HG03097 (cell line): Measurements from ENCODE around the gene GPBP1L1.
"Not testable (repeated sequence)": the region's sequence is repeated elsewhere in the genome, so short reads cannot be mapped to it uniquely, and the experiment has no call there.

ENCODE experiments used
- ATAC-seq: cut with Tn5 transposase; IDR thresholded peaks from one replicate; pipeline ENCODE4 v1.9.1; 2021; ENCODE audit not compliant: unreplicated experiment, low FRiP score

The GPBP1L1 gene

GRCh38 chr1:45686288-45687013 lies at the start of gene GPBP1L1:
GPBP1L1 (minus strand) TSS chr1:45686533; CDS start chr1:45659087, 27,446 bp downstream.
- ATAC-seq = peak; percentile 59

- no peak for ATAC-seq
These were observed 44.5 kb upstream of the GPBP1L1 start for GRCh38 chr1:45730780-45731319.

- no peak for ATAC-seq
These were observed 43.9 kb upstream of the GPBP1L1 start for GRCh38 chr1:45730075-45730779.

- not testable (repeated sequence) for ATAC-seq
These were observed 39.7 kb upstream of the GPBP1L1 start for GRCh38 chr1:45726007-45726406.

- ATAC-seq = no peak
These were observed 37.1 kb upstream of the GPBP1L1 start for GRCh38 chr1:45723248-45723930.

- ATAC-seq = no peak
These were observed 36.5 kb upstream of the GPBP1L1 start for GRCh38 chr1:45722809-45723208.

- no peak for ATAC-seq
These were observed 34.9 kb upstream of the GPBP1L1 start for GRCh38 chr1:45721207-45721606.

- ATAC-seq = no peak
These were observed 32.0 kb upstream of the GPBP1L1 start for GRCh38 chr1:45718289-45718688.

- not testable (repeated sequence) for ATAC-seq
These were observed 31.1 kb upstream of the GPBP1L1 start for GRCh38 chr1:45717386-45717785.

- no peak for ATAC-seq
These were observed 30.4 kb upstream of the GPBP1L1 start for GRCh38 chr1:45716700-45717099.

GRCh38 chr1:45713711-45714110 lies 27.4 kb upstream of the GPBP1L1 start:
- ATAC-seq = no peak

GRCh38 chr1:45704637-45705036 lies 18.3 kb upstream of the GPBP1L1 start:
- ATAC-seq = no peak

- no peak for ATAC-seq
These were observed 8.5 kb upstream of the GPBP1L1 start for GRCh38 chr1:45694823-45695222.

- ATAC-seq = not testable (repeated sequence)
These were observed 7.5 kb upstream of the GPBP1L1 start for GRCh38 chr1:45693811-45694210.

- no peak for ATAC-seq
These were observed 1.7 kb upstream of the GPBP1L1 start, which contains the start of gene TMEM69 for GRCh38 chr1:45687754-45688740. TMEM69 (plus strand) TSS chr1:45688181; CDS start chr1:45691069, 2,888 bp downstream.

GRCh38 chr1:45687014-45687753 lies 851 bp upstream of the GPBP1L1 start:
- peak; percentile 79 for ATAC-seq

GRCh38 chr1:45686015-45686287 lies 382 bp downstream of the GPBP1L1 start:
- peak; percentile 12 for ATAC-seq

- ATAC-seq = no peak
These were observed 872 bp downstream of the GPBP1L1 start for GRCh38 chr1:45685308-45686014.

- no peak for ATAC-seq
These were observed 1.9 kb downstream of the GPBP1L1 start for GRCh38 chr1:45684402-45684801.
